GM18873 (cell line): ENCODE measurements around the gene ANAPC7.
"Not testable (repeated sequence)": the region's sequence is repeated elsewhere in the genome, so short reads cannot be mapped to it uniquely, and the experiment has no call there.

Experiments used
- ATAC-seq: cut with Tn5 transposase; IDR thresholded peaks from one replicate; pipeline ENCODE4 v1.9.1; 2021; ENCODE audit warnings: mild to moderate bottlenecking, moderate library complexity, moderate number of reproducible peaks; ENCODE audit not compliant: unreplicated experiment, low FRiP score

Gene ANAPC7

GRCh38 chr12:110349514-110350151 is 53.9 kb downstream of the ANAPC7 start:
- no peak for ATAC-seq

- ATAC-seq: no peak
Measured at GRCh38 chr12:110349096-110349495, 54.4 kb downstream of the ANAPC7 start.

GRCh38 chr12:110348431-110349059 is 55.0 kb downstream of the ANAPC7 start:
- no peak for ATAC-seq

DNA sequence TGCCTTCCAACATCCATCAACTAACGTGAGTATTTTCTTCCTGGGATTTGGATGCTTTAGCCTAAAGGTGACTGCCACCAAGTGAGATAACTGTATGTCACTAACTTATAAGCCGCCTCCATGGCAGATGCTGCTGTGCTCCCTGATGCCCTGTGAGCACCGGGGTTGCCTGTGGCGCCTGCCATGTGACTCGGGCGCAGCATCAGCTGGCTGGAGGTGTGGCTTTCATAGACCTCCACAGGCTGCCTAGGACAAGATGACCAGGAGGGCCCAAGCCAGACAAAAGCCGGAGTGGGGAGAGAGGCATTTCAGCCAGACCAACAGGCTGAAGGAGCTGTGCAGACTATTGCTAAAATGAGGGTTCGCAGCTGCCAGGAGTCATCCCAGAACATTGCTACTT is 55.7 kb downstream of the ANAPC7 start:
- ATAC-seq: no peak

DNA sequence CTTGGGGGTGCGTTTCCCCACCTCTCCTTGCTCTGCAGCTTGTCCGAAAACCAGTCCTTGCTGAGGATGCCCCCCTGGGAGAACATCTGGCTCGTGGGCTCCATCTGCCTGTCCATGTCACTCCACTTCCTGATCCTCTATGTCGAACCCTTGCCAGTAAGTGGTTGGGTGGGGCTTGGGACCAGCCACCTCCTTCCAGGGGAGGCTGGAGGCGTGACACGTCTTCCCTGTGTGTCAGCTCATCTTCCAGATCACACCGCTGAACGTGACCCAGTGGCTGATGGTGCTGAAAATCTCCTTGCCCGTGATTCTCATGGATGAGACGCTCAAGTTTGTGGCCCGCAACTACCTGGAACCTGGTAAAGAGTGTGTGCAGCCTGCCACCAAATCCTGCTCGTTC is 57.5 kb downstream of the ANAPC7 start:
- no peak for ATAC-seq

DNA sequence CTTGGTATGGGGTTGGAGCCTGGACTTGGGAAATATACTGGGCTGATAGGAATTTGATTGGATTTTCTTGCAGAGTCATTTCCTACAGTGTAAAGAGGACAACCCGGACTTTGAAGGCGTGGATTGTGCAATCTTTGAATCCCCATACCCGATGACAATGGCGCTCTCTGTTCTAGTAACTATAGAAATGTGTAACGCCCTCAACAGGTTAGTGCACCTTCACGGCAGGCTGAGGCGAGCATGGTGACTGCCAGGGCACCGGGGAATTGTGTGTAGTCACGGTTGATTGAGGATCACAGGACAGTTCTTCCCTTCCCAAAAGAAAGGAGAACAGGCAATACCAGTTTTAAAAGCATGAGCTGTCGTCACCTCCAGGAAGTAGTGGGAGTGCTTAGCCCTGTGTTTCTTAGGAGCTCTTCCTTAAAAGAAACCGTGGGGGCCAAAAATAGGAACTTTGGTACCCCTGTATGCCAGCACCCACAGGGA is 58.3 kb downstream of the ANAPC7 start:
- no peak for ATAC-seq

GRCh38 chr12:110344657-110345056 is 58.9 kb downstream of the ANAPC7 start:
- no peak for ATAC-seq

GRCh38 chr12:110343736-110344555 is 59.6 kb downstream of the ANAPC7 start:
- ATAC-seq: no peak

- ATAC-seq: no peak
Measured at GRCh38 chr12:110343114-110343513, 60.4 kb downstream of the ANAPC7 start.

DNA sequence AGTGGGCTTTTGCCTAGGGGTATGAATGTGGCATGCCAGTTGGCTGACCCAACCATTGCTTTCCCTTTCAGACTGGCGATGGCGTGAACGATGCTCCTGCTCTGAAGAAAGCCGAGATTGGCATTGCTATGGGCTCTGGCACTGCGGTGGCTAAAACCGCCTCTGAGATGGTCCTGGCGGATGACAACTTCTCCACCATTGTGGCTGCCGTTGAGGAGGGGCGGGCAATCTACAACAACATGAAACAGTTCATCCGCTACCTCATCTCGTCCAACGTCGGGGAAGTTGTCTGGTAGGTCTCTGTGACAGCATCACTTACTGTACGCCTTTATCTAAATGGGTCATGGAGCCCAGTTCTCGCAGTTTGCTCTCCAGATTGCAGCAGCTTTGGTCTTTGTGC is 61.4 kb downstream of the ANAPC7 start:
- no peak for ATAC-seq

GRCh38 chr12:110340706-110341105 is 62.8 kb downstream of the ANAPC7 start:
- no peak for ATAC-seq

DNA sequence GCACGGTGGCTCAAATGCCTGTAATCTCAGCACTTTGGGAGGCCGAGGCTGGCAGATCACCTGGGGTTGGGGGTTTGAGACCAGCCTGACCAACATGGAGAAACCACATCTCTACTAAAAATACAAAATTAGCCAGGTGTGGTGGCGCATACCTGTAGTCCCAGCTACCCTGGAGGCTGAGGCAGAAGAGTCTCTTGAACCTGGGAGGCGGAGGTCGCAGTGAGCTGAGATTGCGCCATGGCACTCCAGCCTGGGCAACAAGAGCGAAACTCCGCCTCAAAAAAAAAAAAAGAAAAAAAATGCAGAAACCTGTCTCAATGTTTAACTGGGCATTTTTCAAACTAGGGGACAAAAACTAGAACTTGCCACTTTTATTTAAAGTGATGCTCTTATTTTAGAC is 63.2 kb downstream of the ANAPC7 start:
- ATAC-seq: not testable (repeated sequence)

- ATAC-seq: no peak
Measured at GRCh38 chr12:110339184-110339952, 64.1 kb downstream of the ANAPC7 start.

- no peak for ATAC-seq
Measured at GRCh38 chr12:110338754-110339153, 64.8 kb downstream of the ANAPC7 start.

DNA sequence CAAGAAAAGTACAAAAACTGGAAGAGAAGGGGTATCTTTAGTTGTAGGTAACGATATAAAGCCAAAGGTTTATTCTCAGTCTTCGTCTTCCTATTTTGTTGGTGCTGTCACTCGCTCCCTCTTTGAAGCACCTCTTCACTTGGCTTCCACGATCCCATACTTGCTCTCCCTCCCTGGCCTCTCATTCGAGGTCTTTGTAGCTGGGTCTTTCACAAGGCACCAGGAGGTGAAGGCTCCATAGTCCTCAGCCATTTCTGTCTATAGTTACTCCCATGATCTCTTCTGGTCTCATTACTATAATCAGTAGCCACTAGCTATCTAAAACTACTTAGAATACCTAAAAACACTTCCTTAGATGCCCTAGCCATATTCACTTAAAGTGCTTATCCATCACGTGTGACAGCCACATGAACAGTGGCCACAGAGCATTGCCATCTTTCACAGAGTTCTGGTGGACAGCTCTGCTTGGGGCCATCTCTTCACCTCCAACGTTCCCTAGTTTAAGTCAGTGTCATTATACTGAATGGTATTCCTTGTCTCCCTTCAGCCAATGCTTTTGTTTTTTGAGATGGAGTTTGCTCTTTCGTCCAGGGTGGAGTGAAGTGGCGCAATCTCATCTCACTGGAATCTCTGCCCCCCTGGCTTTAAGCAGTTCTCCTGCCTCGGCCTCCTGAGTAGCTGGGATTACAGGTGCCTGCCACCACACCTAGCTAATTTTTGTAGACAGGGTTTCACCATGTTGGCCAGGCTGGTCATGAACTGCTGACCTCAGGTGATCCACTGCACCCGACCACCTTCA is 65.4 kb downstream of the ANAPC7 start:
- no peak for ATAC-seq

DNA sequence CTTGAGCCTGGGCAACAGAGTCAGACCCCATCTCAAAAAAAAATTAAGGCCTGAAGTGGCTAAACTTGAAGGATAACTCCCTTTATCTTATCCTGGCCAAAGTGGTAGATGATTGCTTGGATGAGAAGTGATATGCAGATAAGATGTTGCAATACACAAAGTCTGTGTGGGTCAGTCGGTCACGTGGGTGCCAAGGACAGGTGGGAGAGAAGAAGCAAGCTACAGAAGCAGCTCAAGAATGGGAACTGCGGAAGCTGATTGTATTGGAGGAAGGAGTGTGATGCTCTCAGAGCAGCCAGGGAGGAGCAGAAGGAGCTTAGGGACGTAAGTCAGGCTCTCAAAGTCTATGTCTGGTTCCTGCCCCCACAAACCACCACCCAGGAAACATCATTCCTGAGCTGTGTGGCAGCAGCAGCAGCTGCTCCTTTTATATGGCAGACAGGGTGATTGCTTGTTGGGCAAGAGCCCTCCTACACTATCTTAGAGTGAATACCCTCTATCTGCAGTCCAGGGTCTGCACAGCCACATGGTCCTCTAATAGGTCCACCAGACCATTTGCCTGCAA is 67.9 kb downstream of the ANAPC7 start:
- no peak for ATAC-seq

GRCh38 chr12:110333201-110333600 is 70.3 kb downstream of the ANAPC7 start:
- ATAC-seq: no peak

- ATAC-seq: no peak
Measured at GRCh38 chr12:110330544-110330943, 73.0 kb downstream of the ANAPC7 start.

DNA sequence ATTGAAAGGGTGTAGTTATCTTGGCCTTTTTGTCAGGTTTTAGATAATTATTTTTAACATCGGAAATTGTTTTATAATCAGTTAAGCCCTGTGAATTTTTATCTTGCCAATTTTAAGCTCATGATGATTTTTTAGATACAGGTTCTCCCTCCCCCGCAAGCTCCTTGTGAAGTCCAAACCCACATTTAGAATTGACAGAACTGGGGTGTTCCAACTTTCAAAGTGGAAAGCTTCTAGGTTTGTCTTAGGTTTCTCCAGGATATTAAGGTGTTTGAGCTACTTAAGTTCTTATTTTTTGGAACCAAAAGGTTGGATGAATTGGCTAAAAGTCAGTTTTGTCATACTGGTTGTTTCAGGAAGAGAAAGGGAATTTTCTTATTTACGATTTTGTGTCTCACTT is 73.4 kb downstream of the ANAPC7 start:
- ATAC-seq: no peak

GRCh38 chr12:110329710-110330109 is 73.8 kb downstream of the ANAPC7 start:
- no peak for ATAC-seq
